Endothelial cell of umbilical vein (primary cell): ENCODE data around the gene NPTX1. TPM values are rescaled to one million over a fixed set of nuclear protein-coding genes. Genes with fewer than 3 reads are reported as not detected.

Experiments
- BruUV-seq: library from RNA; stranded (reverse); fragments of 400-500 nt; replicated peaks from 2 replicates; lab custom pipeline; 2021; lab: Mats Ljungman, UMichigan
- CTCF ChIA-PET: fragments of 300-600, 350-600 bp; sonication (Branson Sonifier 250); formaldehyde crosslinking; loops from one replicate; lab custom pipeline; 2021; ENCODE audit warnings: antibody characterized with exemption, inconsistent platforms; lab: Charles Lee
- POLR2A ChIA-PET: fragments of 300-600, 350-600 bp; sonication (Branson Sonifier 250); formaldehyde crosslinking; loops from one replicate; lab custom pipeline; 2021; ENCODE audit warnings: antibody characterized with exemption, inconsistent platforms; lab: Charles Lee
- DNase-seq: peaks from one replicate; pipeline ENCODE4 v3.0.0-alpha.2; 2011; ENCODE audit warnings: low read depth, low spot score
- FAIRE-seq: peaks from 2 replicates; lab custom pipeline; 2011; peaks lifted over from hg19 to GRCh38; lab: Jason Lieb, UNC
- H2AFZ ChIP-seq: 2 replicates; pipeline ENCODE4 v1.6.0; 2012; ENCODE audit warnings: low read depth, low read length, control low read depth, inconsistent platforms
- H3K27ac ChIP-seq: 2 replicates; pipeline ENCODE4 v1.5.1; 2011; ENCODE audit warnings: low read depth, mild to moderate bottlenecking, control low read depth, low read length, moderate library complexity; ENCODE audit not compliant: insufficient read depth
- H3K27me3 ChIP-seq, 2 experiments: 2 replicates each; pipeline versions ENCODE4 v1.6.0 to v1.6.1; 2011; ENCODE audit warnings: low read length in 2 of 2, mixed read lengths in 1 of 2; ENCODE audit not compliant: control insufficient read depth in 2 of 2, insufficient read depth in 2 of 2
- H3K36me3 ChIP-seq, 2 experiments: 2 replicates in 1 of 2; 3 replicates in 1 of 2; pipeline ENCODE4 v1.5.1; 2011; ENCODE audit warnings: low read length in 2 of 2, mild to moderate bottlenecking in 1 of 2, moderate library complexity in 1 of 2; ENCODE audit not compliant: control insufficient read depth in 2 of 2, insufficient read depth in 2 of 2; ENCODE audit errors: extremely low read depth in 1 of 2
- H3K4me1 ChIP-seq: 3 replicates; pipeline ENCODE4 v1.5.1; 2011; ENCODE audit warnings: mild to moderate bottlenecking, low read length; ENCODE audit not compliant: control insufficient read depth, insufficient read depth; ENCODE audit errors: extremely low read depth
- H3K4me2 ChIP-seq: 2 replicates; pipeline ENCODE4 v1.6.1; 2011; ENCODE audit warnings: low read length, control low read depth, mixed read lengths; ENCODE audit not compliant: insufficient read depth
- H3K4me3 ChIP-seq, 3 experiments: fragments of 200-600 bp in 1 of 3; sonication (generic), shearing (Covaris generic) in 1 of 3; replicated peaks in 1 of 3; 2 replicates each; pipeline ENCODE4 v1.5.1; 2011 to 2016; ENCODE audit warnings: control low read depth in 3 of 3, low read length in 3 of 3, mild to moderate bottlenecking in 2 of 3, inconsistent platforms in 1 of 3, low read depth in 1 of 3, moderate library complexity in 1 of 3; ENCODE audit not compliant: insufficient read depth in 1 of 3
- H3K79me2 ChIP-seq: 2 replicates; pipeline ENCODE4 v1.6.0; 2012; ENCODE audit warnings: low read length, inconsistent platforms; ENCODE audit not compliant: control insufficient read depth, insufficient read depth
- H3K9ac ChIP-seq: replicated peaks from 2 replicates; pipeline ENCODE3; 2011; ENCODE audit warnings: low read length, control low read depth; ENCODE audit not compliant: insufficient read depth; ENCODE audit errors: extremely low read depth
- H3K9me1 ChIP-seq: replicated peaks from 3 replicates; pipeline ENCODE4 v1.6.0; 2011; ENCODE audit warnings: mild to moderate bottlenecking, low read length; ENCODE audit not compliant: control insufficient read depth, insufficient read depth; ENCODE audit errors: extremely low read depth
- H3K9me3 ChIP-seq: replicated peaks from 2 replicates; pipeline ENCODE4 v1.5.1; 2012; ENCODE audit warnings: low read length, inconsistent platforms; ENCODE audit not compliant: control insufficient read depth, insufficient read depth
- H4K20me1 ChIP-seq: replicated peaks from 2 replicates; pipeline ENCODE3; 2011; ENCODE audit warnings: mild to moderate bottlenecking, low read length; ENCODE audit not compliant: control insufficient read depth, insufficient read depth; ENCODE audit errors: extremely low read depth
- CTCF ChIP-seq, 2 donors: IDR thresholded peaks; 1 replicate in 1 of 2; 2 replicates in 1 of 2; pipeline ENCODE4 v1.5.1; 2011; ENCODE audit warnings: low read length in 2 of 2, mild to moderate bottlenecking in 2 of 2, moderate library complexity in 2 of 2, control low read depth in 1 of 2, inconsistent platforms in 1 of 2, low read depth in 1 of 2; ENCODE audit not compliant: insufficient read depth in 1 of 2; ENCODE audit errors: extremely low read depth in 1 of 2
- EZH2 ChIP-seq: IDR thresholded peaks from 2 replicates; pipeline ENCODE4 v1.6.1; 2012; ENCODE audit warnings: borderline replicate concordance, low read depth, mild to moderate bottlenecking, moderate library complexity, low read length, inconsistent platforms; ENCODE audit not compliant: severe bottlenecking
- FOS ChIP-seq: IDR thresholded peaks from 2 replicates; pipeline ENCODE4 v1.6.1; 2011; ENCODE audit warnings: mild to moderate bottlenecking, low read length, moderate library complexity, borderline replicate concordance; ENCODE audit not compliant: insufficient read depth
- GATA2 ChIP-seq: IDR thresholded peaks from 2 replicates; pipeline ENCODE4 v1.7.0; 2011; ENCODE audit warnings: low read depth, mild to moderate bottlenecking, moderate library complexity, mixed read lengths, low read length; ENCODE audit not compliant: insufficient read length, insufficient read depth
- JUN ChIP-seq: IDR thresholded peaks from 2 replicates; pipeline ENCODE4 v1.6.1; 2011; ENCODE audit warnings: borderline replicate concordance, low read depth; ENCODE audit not compliant: insufficient read length, insufficient read depth
- MAX ChIP-seq: IDR thresholded peaks from 2 replicates; pipeline ENCODE4 v1.6.1; 2011; ENCODE audit not compliant: insufficient read depth, insufficient read length
- MYC ChIP-seq: IDR thresholded peaks from one replicate; pipeline ENCODE4 v1.6.1; 2011; ENCODE audit warnings: mild to moderate bottlenecking, low read depth, low read length
- POLR2A ChIP-seq: IDR thresholded peaks from 2 replicates; pipeline ENCODE4 v1.6.1; 2012; ENCODE audit warnings: low read depth, mild to moderate bottlenecking, control low read depth, low read length
- POLR2AphosphoS5 ChIP-seq: IDR thresholded peaks from 2 replicates; pipeline ENCODE4 v1.6.1; 2012; ENCODE audit warnings: low read depth, mild to moderate bottlenecking, control low read depth, low read length, moderate library complexity; ENCODE audit not compliant: insufficient read depth
- dilution Hi-C: fragments of 300-500 bp; cut with MboI; formaldehyde crosslinking; loops from one replicate; pipeline ENCODE4 v1.15.0; 2019; ENCODE audit warnings: low sequenced_read_pairs; ENCODE audit not compliant: extremely low pct_ligation_motif_present
- intact Hi-C: fragments of 100-400 bp; cut with micrococcal nuclease; formaldehyde crosslinking; loops from one replicate; pipeline ENCODE4 v1.10.0; 2022
- polyA plus RNA-seq, 4 experiments: library from polyadenylated mRNA; depleted of rRNA in 3 of 4; stranded (reverse) in 3 of 4; unstranded in 1 of 4; fragments of >200 nt; gene quantifications; 2 replicates each; pipeline versions ENCODE4 v1.2.1 to v1.2.3, GENCODE V29; 2011 to 2012; ENCODE audit warnings: missing spikeins in 1 of 4
- total RNA-seq: library from RNA; stranded (reverse); gene quantifications from 2 replicates; pipeline ENCODE4 v1.2.3, GENCODE V29; 2021

Gene NPTX1
- total and polyA plus RNA-seq, 2 donors (not counting 3 experiments of a cell fraction or from before 2014, with no cell fraction given): 0.03 TPM; not detected in 1

DNA sequence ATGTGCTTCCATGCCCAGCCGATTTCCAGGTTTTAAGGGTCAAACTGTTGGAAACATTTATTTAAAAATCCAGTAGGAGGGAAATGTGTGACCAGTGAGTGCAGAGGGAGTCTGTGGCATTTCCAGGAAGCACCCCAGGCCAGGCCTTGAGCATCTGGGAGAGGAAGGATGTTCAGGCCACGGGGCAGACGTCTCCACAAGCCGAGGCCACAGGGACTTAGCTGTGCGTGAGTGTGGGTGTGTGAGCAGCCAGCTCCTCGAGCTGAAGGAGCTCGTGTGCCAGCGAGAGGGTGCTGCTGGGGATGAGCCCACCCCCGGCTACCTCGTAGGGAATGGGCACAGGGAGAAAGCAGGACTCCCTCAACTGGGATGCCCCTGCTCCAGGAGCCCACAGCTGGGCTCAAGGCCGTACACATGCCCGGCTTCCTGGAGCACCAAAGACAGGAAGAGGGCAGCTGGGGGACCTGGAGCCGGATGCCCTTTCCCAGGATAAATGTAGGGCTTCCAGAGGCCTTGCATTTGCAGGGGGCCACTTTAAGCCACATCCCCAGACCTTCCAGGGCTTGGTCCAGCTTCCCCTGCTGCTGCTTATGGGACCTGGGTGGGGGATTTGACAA, 12.5 kb downstream of the NPTX1 start:
- H2AFZ ChIP-seq: no peak overlapping the region
- H3K9me3 ChIP-seq: no peaks in the 10 kb centered on the region
- H3K27ac ChIP-seq: no peak overlapping the region
- TF ChIP-seq FOS: no peak
- no peak for TF ChIP-seq MYC
- no peak for TF ChIP-seq MAX
- TF ChIP-seq CTCF (IDR thresholded peaks at IDR 0.05; ENCODE audit: extremely low read depth in 1 of 2, insufficient read depth in 1 of 2, low read depth in 1 of 2, low read length in 2 of 2): no peak
- no peak for TF ChIP-seq JUN
- TF ChIP-seq POLR2A: no peak
- TF ChIP-seq EZH2: no peak
- TF ChIP-seq GATA2: no peak
- TF ChIP-seq POLR2AphosphoS5: no peak
- H3K9ac ChIP-seq: no peak overlapping the region
- peaks cover 15 to 17% of the 10 kb centered on the region in 2 experiments for H3K27me3 ChIP-seq
- no peak for FAIRE-seq
- no peaks in the 10 kb centered on the region for H3K4me1 ChIP-seq
- ChIA-PET POLR2A (no interaction called here), CTCF (interaction anchor here (1.4 to 2.0 kb wide), 2 partner anchors 10 to 37 kb away, joined by 4 to 9 read pairs; no protein-coding TSS in a partner anchor)
- BruUV-seq: no TSS peak
- no peaks in the 10 kb centered on the region for H3K79me2 ChIP-seq
- H3K36me3 ChIP-seq: no peaks in the 10 kb centered on the region
- dilution Hi-C loops (no loop called here), intact Hi-C loops (no loop called here)
- no peaks in the 10 kb centered on the region for H3K9me1 ChIP-seq
- no peak overlapping the region for H3K4me3 ChIP-seq
- DNase-seq: no peak
- H3K4me2 ChIP-seq: no peak overlapping the region
- no peaks in the 10 kb centered on the region for H4K20me1 ChIP-seq
